ENCODE results near the gene RTN3. TPM values are rescaled to one million over a fixed set of nuclear protein-coding genes. Genes with fewer than 3 reads are reported as not detected.

The RTN3 gene
- total and polyA plus RNA-seq, 2 donors (not counting 1 experiment from before 2014, with no cell fraction given) = 10.1 to 24.9 TPM

GRCh38 chr11:63805844-63806415 is 124.6 kb downstream of the RTN3 start:
- CTCF ChIA-PET = no interaction called here
- no peak overlapping the region for H2AFZ ChIP-seq (ENCODE audit: insufficient read depth, low read depth, low read length, poor library complexity, severe bottlenecking)
- DNase-seq (no peak), ATAC-seq (ENCODE audit: low read depth) (no peak)
- H3K4me1 Mint-ChIP-seq = no peaks in the 10 kb centered on the region
- no peak overlapping the region for H3K27ac Mint-ChIP-seq
- H3K79me2 ChIP-seq (ENCODE audit: control insufficient read depth, insufficient read depth, low read length) = no peaks in the 10 kb centered on the region
- TF ChIP-seq CTCF (IDR thresholded peaks at IDR 0.05) = no peak
- TF ChIP-seq EZH2 (IDR thresholded peaks at IDR 0.05; ENCODE audit: borderline replicate concordance, insufficient read depth, low read depth, low read length, poor library complexity, severe bottlenecking) = no peak
- no peak overlapping the region for H3K4me3 Mint-ChIP-seq
- no peaks in the 10 kb centered on the region for H3K36me3 ChIP-seq (replicated peaks in 1 of 2; ENCODE audit: control extremely low read depth in 1 of 2, control insufficient read depth in 1 of 2, extremely low read depth in 1 of 2, insufficient read depth in 2 of 2, low read length in 1 of 2)
- no peaks in the 10 kb centered on the region for H3K27me3 ChIP-seq (replicated peaks in 1 of 4; ENCODE audit: control extremely low read depth in 1 of 4, control insufficient read depth in 3 of 4, insufficient read depth in 4 of 4, low read length in 3 of 4)
- H3K27me3 Mint-ChIP-seq = no peaks in the 10 kb centered on the region
- H3K9me3 Mint-ChIP-seq (ENCODE audit: insufficient read depth) = no peaks in the 10 kb centered on the region
- 98% methylated on average over 8 of the region's 9 CpGs for WGBS (ENCODE audit: insufficient coverage)
- intact Hi-C loops (cut with micrococcal nuclease) = no loop called here
- no peak overlapping the region for H3K4me3 ChIP-seq (ENCODE audit: control extremely low read depth in 1 of 5, extremely low read depth in 1 of 5, insufficient read depth in 1 of 5, low read depth in 2 of 5, low read length in 4 of 5)
- no peak overlapping the region for H3K9ac ChIP-seq (ENCODE audit: low read length)
- no peak overlapping the region for H3K27ac ChIP-seq (ENCODE audit: low read length in 2 of 2)
- no peaks in the 10 kb centered on the region for H3K4me1 ChIP-seq (ENCODE audit: control insufficient read depth in 2 of 2, insufficient read depth in 2 of 2, low read length in 2 of 2)
- no peak overlapping the region for H3K4me2 ChIP-seq (replicated peaks; ENCODE audit: low read depth, low read length, poor library complexity, severe bottlenecking)
- no peaks in the 10 kb centered on the region for H3K9me3 ChIP-seq (ENCODE audit: control extremely low read depth in 1 of 3, control insufficient read depth in 2 of 3, insufficient read depth in 1 of 3, low read length in 2 of 3)
- POLR2A ChIA-PET = interaction anchor here (0.6 kb wide), 1 partner anchor 52 kb away, joined by 3 read pairs; no protein-coding TSS in a partner anchor
- no peaks in the 10 kb centered on the region for H4K20me1 ChIP-seq (ENCODE audit: control insufficient read depth, insufficient read depth, low read length, poor library complexity, severe bottlenecking)

Small RNA genes within 50 kb of the gene (small RNA-seq; reads per million reads assigned to genes)
- gene AP000753.3 (ENCODE audit: insufficient read length, low read depth, low replicate concordance) (not detected), gene RN7SL596P (ENCODE audit: insufficient read length, low read depth, low replicate concordance) (not detected)

Other genes with a start within 250 kb of the RTN3 start
- not detected in 2 replicates for gene PLAAT5, start 190.3 kb upstream of the RTN3 start, total RNA-seq
- gene PLAAT5, start 190.3 kb upstream of the RTN3 start, polyA plus RNA-seq = not detected in 2 replicates
- not detected in 2 replicates for gene LGALS12, start 175.4 kb upstream of the RTN3 start, total RNA-seq
- gene LGALS12, start 175.4 kb upstream of the RTN3 start, polyA plus RNA-seq = 0.19 and 0.36 TPM in 2 replicates
- gene PLAAT4, start 144.7 kb upstream of the RTN3 start, total RNA-seq = 12.6 and 13.1 TPM in 2 replicates
- 32.7 and 35.0 TPM in 2 replicates for gene PLAAT4, start 144.7 kb upstream of the RTN3 start, polyA plus RNA-seq
- not detected in 2 replicates for gene PLAAT2, start 118.1 kb upstream of the RTN3 start, total RNA-seq
- gene PLAAT2, start 118.1 kb upstream of the RTN3 start, polyA plus RNA-seq = 3.4 and 4.0 TPM in 2 replicates
- 0.95 and 2.3 TPM in 2 replicates for gene PLAAT3, start 67.1 kb upstream of the RTN3 start, total RNA-seq
- 2.6 and 3.1 TPM in 2 replicates for gene PLAAT3, start 67.1 kb upstream of the RTN3 start, polyA plus RNA-seq
- gene ATL3, start 10.1 kb upstream of the RTN3 start, total RNA-seq = 33.8 and 36.5 TPM in 2 replicates
- 8.6 and 8.9 TPM in 2 replicates for gene ATL3, start 10.1 kb upstream of the RTN3 start, polyA plus RNA-seq
- gene ZFTA, start 87.3 kb downstream of the RTN3 start, total RNA-seq = 11.8 and 13.3 TPM in 2 replicates
- 3.4 and 5.6 TPM in 2 replicates for gene ZFTA, start 87.3 kb downstream of the RTN3 start, polyA plus RNA-seq
- gene SPINDOC, start 132.0 kb downstream of the RTN3 start, total RNA-seq = 23.9 and 27.5 TPM in 2 replicates
- 9.6 and 10.5 TPM in 2 replicates for gene SPINDOC, start 132.0 kb downstream of the RTN3 start, polyA plus RNA-seq
- 55.9 and 58.1 TPM in 2 replicates for gene MARK2, start 157.6 kb downstream of the RTN3 start, total RNA-seq
- gene MARK2, start 157.6 kb downstream of the RTN3 start, polyA plus RNA-seq = 46.4 and 47.2 TPM in 2 replicates
- not detected in 2 replicates for gene RCOR2, start 235.7 kb downstream of the RTN3 start, total RNA-seq
- gene RCOR2, start 235.7 kb downstream of the RTN3 start, polyA plus RNA-seq = not detected in 2 replicates

Data from B cell (primary cell).